H9 (cell line): Measurements from ENCODE around the gene GALNT2. TPM values are rescaled to one million over a fixed set of nuclear protein-coding genes. Genes with fewer than 3 reads are reported as not detected.

Experiments
- DNase-seq: peaks from one replicate; pipeline ENCODE4 v3.0.0-alpha.2; 2017
- H2AFZ ChIP-seq: one replicate; pipeline ENCODE4 v1.6.1; 2013; ENCODE audit warnings: mild to moderate bottlenecking, low read length, control low read depth, moderate library complexity
- H2AK5ac ChIP-seq: 2 replicates; pipeline ENCODE4 v1.6.1; 2013; ENCODE audit warnings: low read length, control low read depth, mixed read lengths; ENCODE audit not compliant: insufficient read length
- H2BK120ac ChIP-seq: one replicate; pipeline ENCODE4 v1.6.1; 2013; ENCODE audit warnings: low read depth, mild to moderate bottlenecking, low read length, control low read depth, inconsistent platforms; ENCODE audit not compliant: poor library complexity, severe bottlenecking
- H2BK12ac ChIP-seq: 2 replicates; pipeline ENCODE4 v1.6.1; 2013; ENCODE audit warnings: low read length, control low read depth, mixed read lengths, low read depth; ENCODE audit not compliant: insufficient read length
- H2BK15ac ChIP-seq: 2 replicates; pipeline ENCODE4 v1.6.1; 2013; ENCODE audit warnings: low read depth, low read length, control low read depth
- H2BK20ac ChIP-seq: one replicate; pipeline ENCODE4 v1.6.1; 2013; ENCODE audit warnings: low read depth, mild to moderate bottlenecking, low read length, control low read depth, inconsistent platforms; ENCODE audit not compliant: poor library complexity, severe bottlenecking
- H2BK5ac ChIP-seq: 2 replicates; pipeline ENCODE4 v1.6.1; 2013; ENCODE audit warnings: low read length, control low read depth, mixed read lengths; ENCODE audit not compliant: insufficient read length
- H3K14ac ChIP-seq: 2 replicates; pipeline ENCODE4 v1.6.1; 2013; ENCODE audit warnings: low read length, control low read depth; ENCODE audit not compliant: insufficient read depth
- H3K18ac ChIP-seq: 2 replicates; pipeline ENCODE4 v1.6.1; 2013; ENCODE audit warnings: low read depth, mild to moderate bottlenecking, mixed read lengths, low read length, control low read depth; ENCODE audit not compliant: insufficient read length
- H3K23ac ChIP-seq: 2 replicates; pipeline ENCODE4 v1.6.1; 2013; ENCODE audit warnings: low read length, control low read depth, mixed read lengths, low read depth; ENCODE audit not compliant: insufficient read length
- H3K23me2 ChIP-seq: 2 replicates; pipeline ENCODE4 v1.6.1; 2013; ENCODE audit warnings: low read depth, mild to moderate bottlenecking, mixed read lengths, low read length, control low read depth; ENCODE audit not compliant: insufficient read length, poor library complexity, severe bottlenecking
- H3K27ac ChIP-seq: 2 replicates; pipeline ENCODE4 v1.5.1; 2013; ENCODE audit warnings: low read length, control low read depth, mixed read lengths, low read depth; ENCODE audit not compliant: insufficient read length
- H3K27me3 ChIP-seq: 2 replicates; pipeline ENCODE4 v1.6.1; 2013; ENCODE audit warnings: low read length, control low read depth, inconsistent platforms; ENCODE audit not compliant: insufficient read depth
- H3K4ac ChIP-seq: 2 replicates; pipeline ENCODE4 v1.6.1; 2013; ENCODE audit warnings: low read depth, mild to moderate bottlenecking, control low read depth, inconsistent platforms, low read length, moderate library complexity
- H3K4me1 ChIP-seq: 2 replicates; pipeline ENCODE4 v1.6.1; 2013; ENCODE audit warnings: low read length, control low read depth, inconsistent platforms; ENCODE audit not compliant: insufficient read depth
- H3K4me2 ChIP-seq: 2 replicates; pipeline ENCODE4 v1.6.1; 2013; ENCODE audit warnings: low read length, control low read depth, mixed read lengths; ENCODE audit not compliant: insufficient read length, insufficient read depth
- H3K56ac ChIP-seq: 2 replicates; pipeline ENCODE4 v1.6.1; 2013; ENCODE audit warnings: low read depth, mild to moderate bottlenecking, mixed read lengths, low read length, control low read depth; ENCODE audit not compliant: insufficient read length
- H3K79me1 ChIP-seq: 2 replicates; pipeline ENCODE4 v1.6.1; 2013; ENCODE audit warnings: low read depth, mild to moderate bottlenecking, moderate library complexity, low read length, control low read depth, inconsistent platforms; ENCODE audit not compliant: insufficient read depth, poor library complexity, severe bottlenecking
- H3K79me2 ChIP-seq: 2 replicates; pipeline ENCODE4 v1.6.1; 2013; ENCODE audit warnings: low read length, control low read depth, inconsistent platforms; ENCODE audit not compliant: insufficient read depth
- H3K9ac ChIP-seq: 2 replicates; pipeline ENCODE4 v1.6.1; 2013; ENCODE audit warnings: low read length, control low read depth, mixed read lengths; ENCODE audit not compliant: insufficient read length; ENCODE audit errors: extremely low read depth
- H3K9me3 ChIP-seq: one replicate; pipeline ENCODE4 v1.6.1; 2013; ENCODE audit warnings: low read depth, low read length, inconsistent platforms; ENCODE audit not compliant: control insufficient read depth
- H3T11ph ChIP-seq: one replicate; pipeline ENCODE4 v1.6.1; 2013; ENCODE audit warnings: mild to moderate bottlenecking, low read length, control low read depth, inconsistent platforms
- H4K20me1 ChIP-seq: one replicate; pipeline ENCODE4 v1.6.1; 2013; ENCODE audit not compliant: control insufficient read depth, insufficient read length, insufficient read depth
- H4K5ac ChIP-seq: 2 replicates; pipeline ENCODE4 v1.6.1; 2013; ENCODE audit warnings: low read depth, mild to moderate bottlenecking, mixed read lengths, low read length, control low read depth; ENCODE audit not compliant: insufficient read length
- H4K8ac ChIP-seq: replicated peaks from 2 replicates; pipeline ENCODE4 v1.6.1; 2013; ENCODE audit warnings: low read length, control low read depth, mixed read lengths, low read depth; ENCODE audit not compliant: insufficient read length
- H4K91ac ChIP-seq: 2 replicates; pipeline ENCODE4 v1.6.1; 2013; ENCODE audit warnings: low read depth, mild to moderate bottlenecking, moderate library complexity, mixed read lengths, low read length, control low read depth; ENCODE audit not compliant: insufficient read length
- H3K27ac Mint-ChIP-seq, 3 experiments: 2 replicates in 2 of 3; 3 replicates in 1 of 3; pipeline ENCODE4 v1.8.0; 2020 to 2021; ENCODE audit warnings: mixed read lengths in 3 of 3, mild to moderate bottlenecking in 1 of 3, moderate library complexity in 1 of 3
- H3K27me3 Mint-ChIP-seq: 2 replicates; pipeline ENCODE4 v1.8.0; 2021; ENCODE audit warnings: low read depth, mild to moderate bottlenecking, moderate library complexity, mixed read lengths
- H3K36me3 Mint-ChIP-seq, 3 experiments: 2 replicates in 2 of 3; 3 replicates in 1 of 3; pipeline ENCODE4 v1.8.0; 2020 to 2021; ENCODE audit warnings: low read depth in 3 of 3, mixed read lengths in 3 of 3; ENCODE audit not compliant: insufficient read depth in 1 of 3
- H3K4me1 Mint-ChIP-seq, 2 experiments: 2 replicates each; pipeline ENCODE4 v1.8.0; 2020; ENCODE audit warnings: mixed read lengths in 2 of 2
- H3K4me3 Mint-ChIP-seq, 2 experiments: 2 replicates in 1 of 2; 3 replicates in 1 of 2; pipeline ENCODE4 v1.8.0; 2020 to 2021; ENCODE audit warnings: mild to moderate bottlenecking in 2 of 2, mixed read lengths in 2 of 2, moderate library complexity in 1 of 2
- H3K9me3 Mint-ChIP-seq, 2 experiments: 2 replicates in 1 of 2; 3 replicates in 1 of 2; pipeline ENCODE4 v1.8.0; 2020; ENCODE audit warnings: mild to moderate bottlenecking in 2 of 2, mixed read lengths in 2 of 2, moderate library complexity in 1 of 2
- CTCF ChIP-seq: fragments of 200-600 bp; sonication (generic); conservative IDR thresholded peaks from 3 replicates; pipeline ENCODE4 v1.8.0; 2021; ENCODE audit warnings: antibody characterized with exemption, mild to moderate bottlenecking
- WGBS: extraction: QIAGEN DNeasy Blood & Tissue Kit; methylation state at CpG from one replicate; pipeline ENCODE4 v1.1.7; 2013; ENCODE audit warnings: missing lambda C conversion rate, low lambda C conversion rate, mixed read lengths; ENCODE audit not compliant: insufficient read length; ENCODE audit errors: extremely low coverage; 5-methylcytosine and 5-hydroxymethylcytosine counted together
- total RNA-seq: library from RNA; stranded (reverse); gene quantifications from 2 replicates; pipeline ENCODE4 v1.2.1, GENCODE V29; 2021

GALNT2 gene
- total RNA-seq, 1 experiment from 2014 or later: 57.6 TPM

GRCh38 chr1:230085178-230085515 is 18.1 kb downstream of the GALNT2 start:
- no peak overlapping the region for H3K4ac ChIP-seq
- H2AK5ac ChIP-seq: no peak overlapping the region
- H3K23me2 ChIP-seq: no peaks in the 10 kb centered on the region
- H3T11ph ChIP-seq: no peak overlapping the region
- Mint-ChIP-seq H3K4me1 (peaks cover 32 to 34% of the 10 kb centered on the region in 2 experiments), H3K36me3 (peaks cover 14 to 19% (median 17%) of the 10 kb centered on the region in 3 experiments), H3K9me3 (peaks cover 10 to 14% of the 10 kb centered on the region in 2 experiments), H3K4me3 (no peak overlapping the region), H3K27me3 (peaks cover 3% of the 10 kb centered on the region), H3K27ac (no peak overlapping the region)
- H3K18ac ChIP-seq: no peak overlapping the region
- WGBS: no CpG with 5 or more reads among the region's 5 CpGs
- H4K91ac ChIP-seq: no peak overlapping the region
- H3K27me3 ChIP-seq: no peaks in the 10 kb centered on the region
- TF ChIP-seq CTCF: no peak
- no peak overlapping the region for H2BK15ac ChIP-seq
- H2BK20ac ChIP-seq: no peak overlapping the region
- peaks cover 21% of the 10 kb centered on the region; the same call in 1 of the 2 replicates for H3K79me2 ChIP-seq
- no peak overlapping the region for H4K5ac ChIP-seq
- DNase-seq: no peak
- no peak overlapping the region for H3K9ac ChIP-seq
- H2AFZ ChIP-seq: no peak overlapping the region
- H2BK5ac ChIP-seq: no peak overlapping the region
- H4K20me1 ChIP-seq: peaks cover 2% of the 10 kb centered on the region
- no peak overlapping the region for H4K8ac ChIP-seq
- no peak overlapping the region for H3K56ac ChIP-seq
- H3K27ac ChIP-seq: no peak overlapping the region
- no peak overlapping the region for H3K4me2 ChIP-seq
- H2BK120ac ChIP-seq: no peak overlapping the region
- no peak overlapping the region for H2BK12ac ChIP-seq
- peaks cover 16% of the 10 kb centered on the region for H3K79me1 ChIP-seq
- H3K23ac ChIP-seq: no peak overlapping the region
- no peak overlapping the region for H3K14ac ChIP-seq
- peaks cover 3% of the 10 kb centered on the region; the same call in 1 of the 2 replicates for H3K4me1 ChIP-seq
- H3K9me3 ChIP-seq: no peaks in the 10 kb centered on the region
